Activated T-cell treated with anti-CD3 and anti-CD28 coated beads for 4 hours (primary cell): ENCODE results near the gene EDNRB.
"Not testable (repeated sequence)": the region's sequence is repeated elsewhere in the genome, so short reads cannot be mapped to it uniquely, and the experiment has no call there.

Source experiments
- DNase-seq: peaks from one replicate; pipeline ENCODE4 v3.0.0-alpha.2; 2020

The EDNRB gene

DNA sequence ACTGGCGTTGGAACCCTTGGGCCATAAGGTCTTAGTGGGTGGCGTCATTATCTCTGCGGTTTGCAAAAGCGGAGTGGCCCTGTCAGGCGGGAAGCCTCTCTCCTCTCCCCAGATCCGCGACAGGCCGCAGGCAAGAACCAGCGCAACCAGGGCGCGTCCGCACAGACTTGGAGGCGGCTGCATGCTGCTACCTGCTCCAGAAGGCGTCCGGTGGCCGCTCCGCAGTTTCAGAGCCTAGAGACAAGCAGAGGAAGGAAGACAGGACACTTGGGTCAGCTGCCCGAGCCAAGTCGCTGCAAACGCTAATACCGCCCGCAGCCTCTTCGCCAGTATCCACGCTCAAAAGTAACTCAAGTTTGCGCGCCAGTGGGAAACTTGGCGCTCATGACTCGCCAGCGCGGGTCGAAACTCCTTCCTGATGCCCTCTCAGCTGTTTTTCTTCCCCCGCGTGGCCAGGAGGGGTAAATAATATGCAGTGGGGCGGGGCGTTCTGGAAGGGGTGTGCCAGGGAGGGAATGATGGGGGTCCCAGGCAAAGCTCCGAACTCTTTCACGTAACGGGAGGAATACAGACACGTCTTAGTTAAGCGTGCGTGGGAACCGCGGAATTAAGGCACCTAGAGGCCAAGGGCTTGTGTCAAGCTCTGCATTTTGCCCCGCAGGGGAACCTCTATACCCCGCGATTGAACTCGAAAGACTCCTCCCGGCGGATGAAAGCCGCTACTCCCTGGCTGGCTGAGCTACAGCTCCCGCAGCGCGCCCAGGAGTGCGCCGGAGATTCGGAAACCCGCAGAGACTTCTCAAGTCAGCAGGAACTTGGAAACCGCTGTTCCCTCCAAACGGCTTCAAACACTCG lies at the start of gene EDNRB:
TSS of gene EDNRB (minus strand) at position 441 of the 855 bp plus-strand sequence. CDS start at position 183, 258 bp downstream.
- no peak for DNase-seq

DNA sequence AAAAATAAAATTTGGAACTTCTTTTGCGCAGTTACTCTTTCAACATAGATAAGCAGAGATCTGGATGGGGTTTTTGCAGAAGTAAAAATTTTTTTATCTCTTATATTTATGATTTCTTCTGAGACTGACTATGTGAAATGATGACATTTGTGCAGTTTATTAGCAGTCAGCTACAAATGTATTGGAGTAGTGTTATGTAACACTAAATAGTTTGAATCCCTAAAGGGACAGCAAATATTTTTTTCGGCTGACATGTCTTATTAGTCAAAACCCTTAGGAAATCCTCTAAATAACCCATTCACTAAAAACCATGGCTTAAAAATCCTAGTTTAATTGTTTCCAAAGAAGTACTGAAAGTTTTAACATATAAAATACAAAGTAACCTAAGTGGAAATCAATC lies 48.0 kb upstream of the EDNRB start:
- DNase-seq = no peak

DNA sequence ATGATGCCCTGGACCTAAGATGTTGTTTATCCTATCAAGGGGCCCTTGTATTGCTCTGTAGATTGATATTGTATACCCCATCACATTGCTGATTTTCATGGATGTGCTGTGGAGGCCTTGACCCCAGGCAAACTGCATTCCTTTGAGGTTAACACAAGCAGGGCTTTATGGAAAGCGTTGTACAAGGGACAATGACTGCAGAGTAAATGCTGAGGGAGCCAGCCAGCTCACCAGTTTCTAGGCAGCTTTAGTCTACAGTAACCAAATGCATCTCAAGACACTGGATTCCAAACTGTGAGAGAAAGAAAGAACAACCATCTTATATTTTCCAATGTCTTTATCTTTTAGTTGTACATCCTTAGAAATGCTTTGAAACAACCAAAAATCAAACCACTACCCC lies 34.1 kb upstream of the EDNRB start:
- no peak for DNase-seq

DNA sequence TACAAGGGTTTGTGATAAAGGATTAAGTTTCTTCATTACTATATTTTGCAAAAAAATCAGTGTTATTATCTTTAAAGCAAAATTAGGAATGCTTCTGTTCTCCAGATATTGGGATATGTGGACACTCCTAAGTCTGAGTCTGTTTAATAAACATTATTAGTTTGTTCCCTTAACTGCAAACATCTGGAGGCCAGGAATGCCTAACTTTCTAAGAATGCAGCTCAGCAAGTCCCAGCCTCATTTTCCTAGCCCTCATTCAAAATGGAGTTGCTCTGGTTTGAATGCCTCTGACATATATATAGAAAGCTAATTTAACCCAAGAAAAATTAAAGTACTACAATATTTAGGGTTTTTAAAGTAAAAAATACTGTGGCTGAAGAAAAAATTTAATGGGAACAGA lies 33.6 kb upstream of the EDNRB start:
- DNase-seq = no peak

DNA sequence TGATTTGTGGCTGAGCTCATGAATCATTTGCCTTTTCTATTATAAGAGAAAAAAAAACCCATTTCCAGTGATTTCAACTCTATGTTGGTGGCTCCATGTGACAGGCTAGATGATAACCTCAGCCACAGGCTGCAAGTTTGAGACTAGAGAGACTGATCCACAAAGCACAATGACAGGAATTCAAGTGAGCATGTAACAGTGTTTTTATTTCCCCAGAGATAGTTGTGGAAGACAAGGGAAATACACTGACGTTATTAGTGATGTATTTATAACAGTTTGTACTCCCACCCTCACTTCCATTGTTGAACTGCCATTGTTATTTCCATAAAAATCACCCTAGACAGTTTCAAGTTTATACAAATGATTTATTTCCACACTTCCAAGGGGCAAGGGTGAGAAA lies 27.9 kb upstream of the EDNRB start:
- DNase-seq = no peak

DNA sequence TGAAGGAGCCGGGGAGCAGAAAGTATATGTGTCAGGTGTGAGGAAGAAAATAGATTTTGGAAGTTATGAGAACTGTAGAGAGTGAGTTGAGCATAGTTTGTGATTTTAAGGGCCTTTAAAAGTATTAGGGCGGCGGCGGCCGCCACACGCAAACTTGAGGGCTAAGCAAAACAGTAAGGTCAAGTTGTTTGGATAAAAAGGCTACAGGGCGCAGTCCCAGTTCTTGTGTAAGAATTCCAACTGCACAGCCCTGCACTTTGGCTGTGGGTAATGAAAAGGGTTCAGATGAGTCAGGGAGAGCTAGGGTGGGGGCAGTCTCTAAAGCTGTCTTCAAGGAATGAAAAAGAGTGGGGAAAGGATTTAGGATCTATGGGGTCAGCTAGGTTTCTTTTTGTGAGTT lies 16.4 kb upstream of the EDNRB start:
- not testable (repeated sequence) for DNase-seq

DNA sequence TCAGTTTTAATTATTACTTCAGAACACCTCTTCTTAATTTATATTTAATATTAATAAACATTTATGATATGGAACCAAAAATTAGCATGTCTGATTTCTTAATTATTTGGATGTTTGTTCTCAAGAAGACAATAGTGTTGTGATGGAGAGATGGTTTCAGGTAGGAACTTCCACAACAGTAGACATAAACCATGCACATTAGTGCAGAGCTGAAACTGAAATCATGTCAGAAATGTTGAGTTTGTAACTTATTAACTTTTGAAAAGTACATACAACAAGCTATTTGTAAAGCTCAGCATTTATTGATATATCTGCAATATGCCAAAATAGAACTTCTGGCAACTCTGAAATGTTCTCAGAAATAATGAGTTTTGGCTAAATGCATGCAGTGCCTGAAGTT lies 11.8 kb upstream of the EDNRB start:
- DNase-seq = no peak

DNA sequence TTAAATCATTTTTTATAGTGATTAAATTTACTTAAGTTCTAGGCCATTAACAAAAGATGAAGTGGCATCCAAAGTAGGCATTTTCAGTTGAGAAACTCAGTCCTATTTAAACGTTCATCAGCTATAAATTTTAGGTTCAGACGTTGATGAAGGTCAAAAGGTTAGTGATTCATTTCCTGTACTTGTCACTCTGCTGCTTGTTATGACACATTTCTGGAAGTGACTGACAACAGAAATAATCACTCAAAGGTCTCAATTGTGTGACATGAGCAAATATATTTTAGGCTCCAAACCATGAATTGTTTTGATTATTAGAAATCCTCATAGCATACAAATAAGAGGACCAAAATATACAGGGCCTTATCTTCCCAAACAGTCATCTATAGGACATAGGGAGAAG lies 10.3 kb upstream of the EDNRB start:
- no peak for DNase-seq

DNA sequence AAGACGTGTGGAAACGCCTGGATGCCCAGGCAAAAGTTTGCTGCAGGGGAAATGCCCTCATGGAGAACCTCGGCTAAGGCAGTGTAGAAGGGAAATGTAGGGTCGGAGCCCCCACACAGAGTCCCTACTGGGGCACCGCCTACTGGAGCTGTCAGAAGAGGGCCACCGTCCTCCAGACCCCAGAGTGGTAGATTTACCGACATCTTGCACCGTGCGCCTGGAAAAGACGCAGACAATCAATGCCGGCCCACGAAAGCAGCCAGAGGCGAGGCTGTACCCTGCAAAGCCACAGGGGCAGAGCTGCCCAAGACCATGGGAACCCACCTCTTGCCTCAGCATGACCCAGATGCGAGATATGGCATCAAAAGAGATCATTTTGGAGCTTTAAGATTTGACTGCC lies 7.0 kb upstream of the EDNRB start:
- DNase-seq = no peak

DNA sequence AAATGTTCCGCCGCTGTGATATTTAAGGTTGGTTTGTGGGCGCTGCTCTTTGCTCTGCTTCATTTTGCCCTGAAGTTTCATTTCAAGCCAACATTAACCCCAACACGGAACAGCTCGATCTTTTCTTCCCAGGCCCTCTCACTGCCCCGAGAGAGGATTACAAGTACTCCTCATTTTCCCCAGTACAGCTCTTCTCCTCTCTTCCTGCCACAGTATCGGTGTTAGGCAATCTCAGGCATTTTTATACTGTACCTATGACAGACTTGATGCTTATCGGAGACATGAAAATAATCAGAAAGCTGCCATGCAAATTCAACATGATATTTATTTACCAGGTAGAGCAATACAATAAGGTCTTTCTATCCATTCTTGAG lies 1.3 kb upstream of the EDNRB start:
- no peak for DNase-seq

DNA sequence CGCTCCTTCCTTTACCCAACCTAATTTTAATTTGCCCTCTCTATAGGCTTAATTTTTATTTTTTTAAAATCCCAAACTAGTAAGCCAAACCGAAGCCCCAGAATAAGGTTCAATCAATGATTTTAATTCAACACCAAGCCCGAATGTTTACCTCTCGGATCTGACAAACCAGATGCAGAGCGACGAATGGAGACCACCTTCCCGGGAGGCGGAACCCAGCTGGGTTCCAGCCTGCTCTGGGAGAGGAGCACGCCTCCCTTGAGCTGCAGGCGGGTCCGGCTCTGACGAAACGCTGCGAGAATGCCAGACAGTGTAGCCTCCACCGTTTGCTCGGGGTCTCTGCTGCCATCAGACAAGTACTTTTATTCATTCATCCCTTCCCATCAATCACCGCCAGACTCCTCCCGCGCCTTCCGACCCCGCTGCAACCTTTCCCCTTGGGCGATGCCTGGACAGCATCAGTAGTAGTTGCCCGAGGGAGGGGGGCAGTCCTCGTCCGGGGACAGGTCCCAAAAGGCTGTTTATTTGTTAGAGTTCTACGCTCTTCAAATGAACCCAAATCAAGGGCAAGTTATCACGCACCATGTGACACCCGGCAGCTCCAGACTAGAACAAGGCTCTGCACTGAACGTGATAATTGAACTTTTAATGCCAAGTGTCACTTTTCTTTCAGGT lies 752 bp upstream of the EDNRB start:
- DNase-seq = no peak

DNA sequence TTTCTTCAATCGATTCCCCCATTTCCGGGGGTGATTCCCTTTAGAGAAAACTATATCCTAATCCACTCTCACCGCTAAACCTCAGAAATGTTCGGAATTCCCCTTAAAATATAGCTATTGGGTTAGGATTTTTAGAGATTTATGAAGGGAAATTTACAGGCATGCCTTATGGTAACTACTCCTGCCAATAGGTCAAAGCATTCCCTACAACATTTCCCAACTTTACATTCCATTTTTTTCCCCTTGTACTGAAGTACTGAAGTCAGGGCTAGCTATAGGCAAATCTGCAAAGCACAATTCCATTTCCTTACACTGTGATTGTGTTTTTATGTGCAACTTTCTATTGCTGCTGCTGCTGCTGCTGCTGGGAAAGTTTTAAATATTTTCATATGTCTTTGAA lies 2.1 kb downstream of the EDNRB start:
- no peak for DNase-seq

DNA sequence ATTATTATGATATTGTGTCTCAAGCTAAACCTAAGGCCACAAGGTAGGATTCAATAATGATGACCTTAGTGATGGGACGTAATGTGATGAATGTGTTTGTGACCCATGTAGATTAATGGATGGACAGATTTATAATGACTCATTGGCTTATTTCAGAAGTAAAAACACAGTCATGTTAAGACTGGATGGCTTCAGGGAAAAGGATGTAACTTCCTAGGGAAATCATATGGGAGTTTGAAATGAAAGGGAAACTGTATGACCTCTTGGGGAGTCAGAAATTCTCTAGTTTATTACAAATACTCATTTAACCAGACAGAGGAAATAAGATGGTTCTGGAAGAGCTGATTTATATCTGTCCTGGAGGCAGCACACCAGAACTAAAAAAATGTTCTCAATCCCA lies 2.9 kb downstream of the EDNRB start:
- DNase-seq = no peak

DNA sequence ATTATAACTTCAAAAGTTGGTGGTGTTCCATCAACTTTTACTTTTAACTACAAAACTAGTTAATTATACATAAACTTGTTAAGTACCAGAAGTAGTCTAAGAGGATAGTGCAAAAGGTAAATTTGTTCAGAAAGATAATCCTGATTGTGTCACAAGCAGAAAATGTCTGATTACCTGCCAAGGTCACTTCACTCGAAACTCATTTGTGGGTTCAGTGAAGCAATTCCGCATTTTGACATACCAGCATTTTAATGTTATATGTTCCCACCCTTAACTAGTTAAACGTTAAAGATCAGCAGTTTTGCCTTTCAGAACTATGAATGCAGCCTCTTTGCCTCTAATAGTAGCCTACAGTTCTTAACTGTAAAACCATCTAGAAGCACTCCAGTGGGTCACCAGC lies 5.6 kb downstream of the EDNRB start:
- no peak for DNase-seq

DNA sequence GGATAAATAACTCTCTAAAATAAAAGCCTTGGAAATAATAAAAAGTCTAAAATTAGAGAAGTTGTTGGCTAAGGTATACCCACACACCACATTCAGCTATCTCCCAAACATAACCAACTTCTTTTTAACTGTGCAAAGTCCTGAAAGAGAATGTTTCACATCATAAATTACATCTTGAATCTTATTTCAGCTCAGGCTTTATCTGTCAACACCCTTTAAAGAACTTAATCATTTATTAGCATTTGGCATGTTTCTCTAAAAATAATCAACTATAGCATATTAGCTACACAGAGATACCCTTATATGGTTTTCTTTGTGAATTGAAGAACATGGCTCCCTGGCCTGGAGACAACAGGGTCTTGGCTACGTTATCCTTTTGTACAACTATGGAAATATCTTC lies 6.9 kb downstream of the EDNRB start:
- DNase-seq = no peak

DNA sequence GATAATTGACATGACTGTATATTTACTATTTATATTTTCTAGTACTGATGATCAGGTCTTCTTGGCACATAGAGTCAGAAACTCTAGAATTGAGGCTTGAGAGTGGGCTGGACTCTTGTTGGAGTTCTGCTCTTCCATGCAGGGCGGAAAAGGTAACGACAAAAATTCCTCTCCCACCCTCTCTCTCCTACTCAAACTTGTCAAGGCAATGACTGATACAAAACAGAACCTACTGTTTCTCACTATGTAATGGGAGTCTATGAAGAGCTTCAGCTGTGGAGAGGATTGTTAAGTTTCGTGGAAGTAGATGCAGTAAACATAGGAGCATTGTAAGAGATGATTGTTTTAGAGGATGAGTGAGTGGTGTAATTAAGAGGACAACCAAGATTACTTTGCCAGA lies 8.8 kb downstream of the EDNRB start:
- DNase-seq = no peak

DNA sequence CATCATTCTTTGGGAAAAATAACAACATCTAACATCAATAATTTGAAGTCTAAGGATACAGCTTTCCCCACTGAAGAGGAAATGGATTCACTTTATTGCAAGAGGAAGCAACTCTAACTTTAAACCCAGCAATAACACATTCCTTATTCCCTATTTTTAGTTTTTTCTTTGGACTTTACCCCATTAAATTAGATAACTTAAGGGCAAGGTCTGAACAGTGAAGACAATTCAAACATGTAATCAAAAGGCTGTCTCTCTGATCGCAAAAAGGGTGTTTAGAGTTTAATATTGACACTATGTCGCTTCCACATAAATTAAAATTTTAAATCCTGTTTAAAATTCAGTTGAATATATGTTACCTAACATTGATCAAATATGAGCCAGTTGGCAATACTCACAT lies 10.1 kb downstream of the EDNRB start:
- DNase-seq = no peak

DNA sequence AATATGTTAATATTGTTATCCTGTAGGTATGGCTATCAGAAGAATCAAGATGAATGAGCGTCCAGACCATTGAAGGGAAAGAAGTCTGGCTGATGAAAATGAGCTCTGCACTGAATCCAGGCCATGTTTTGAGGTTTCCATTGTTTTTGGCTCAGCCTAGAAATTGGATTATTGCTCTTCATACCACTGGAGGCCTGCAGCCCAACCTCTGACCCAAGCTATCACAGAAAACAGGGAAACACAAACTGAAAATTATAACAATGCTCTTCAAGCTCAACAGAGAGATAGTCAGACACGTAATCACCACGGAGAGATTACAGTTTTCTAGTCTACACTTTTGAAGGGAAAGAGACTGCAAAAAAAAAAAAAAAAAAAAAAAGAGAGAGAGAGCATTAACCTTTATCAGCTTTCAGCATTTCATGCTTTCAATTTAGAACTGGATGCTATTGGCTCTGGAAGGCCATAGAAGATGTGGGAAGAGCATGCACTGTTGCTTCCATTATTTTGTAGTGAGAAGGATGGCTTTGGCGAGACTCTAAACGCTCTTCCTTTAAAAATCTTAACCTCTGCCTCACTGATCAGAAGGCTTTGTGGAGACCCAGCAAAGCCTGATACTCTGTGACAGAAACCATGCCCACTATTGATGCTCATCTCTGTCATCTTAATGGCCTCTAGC lies 10.8 kb downstream of the EDNRB start:
- DNase-seq = no peak

DNA sequence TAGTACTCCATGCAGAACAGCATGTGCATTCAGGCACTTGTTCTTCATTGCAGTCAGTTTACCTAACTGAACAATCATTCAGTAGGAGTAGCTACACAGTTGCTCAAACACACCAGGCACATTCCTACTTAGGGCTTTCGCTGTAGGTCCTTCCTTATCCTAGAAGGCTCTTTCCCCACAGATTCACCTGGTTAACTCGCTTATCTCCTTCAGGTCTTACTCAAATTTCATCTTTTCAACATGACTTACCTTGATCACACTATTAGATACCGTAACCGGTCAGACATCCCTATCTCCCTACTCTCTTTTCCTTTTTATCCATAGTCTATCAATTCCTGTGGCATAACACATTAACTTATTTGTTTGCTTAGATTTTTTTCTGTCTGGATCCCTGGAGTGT lies 14.6 kb downstream of the EDNRB start:
- DNase-seq = no peak

DNA sequence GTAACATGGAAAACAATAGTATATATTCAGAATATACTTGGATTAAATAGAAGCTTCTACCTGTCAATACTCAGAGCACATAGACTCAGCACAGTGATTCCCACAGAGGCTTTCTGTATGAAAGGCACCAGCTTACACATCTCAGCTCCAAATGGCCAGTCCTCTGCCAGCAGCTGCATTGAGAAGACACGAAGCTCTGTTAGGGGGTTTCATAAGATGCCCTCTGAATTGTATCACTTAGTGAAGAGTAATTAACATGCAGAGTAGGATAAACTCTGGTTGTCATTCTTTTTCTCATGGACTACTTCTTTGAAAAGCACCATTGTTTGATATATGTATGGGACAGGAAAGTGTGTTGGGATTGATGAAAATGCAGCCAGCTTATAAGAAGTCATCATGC lies 15.2 kb downstream of the EDNRB start:
- no peak for DNase-seq

DNA sequence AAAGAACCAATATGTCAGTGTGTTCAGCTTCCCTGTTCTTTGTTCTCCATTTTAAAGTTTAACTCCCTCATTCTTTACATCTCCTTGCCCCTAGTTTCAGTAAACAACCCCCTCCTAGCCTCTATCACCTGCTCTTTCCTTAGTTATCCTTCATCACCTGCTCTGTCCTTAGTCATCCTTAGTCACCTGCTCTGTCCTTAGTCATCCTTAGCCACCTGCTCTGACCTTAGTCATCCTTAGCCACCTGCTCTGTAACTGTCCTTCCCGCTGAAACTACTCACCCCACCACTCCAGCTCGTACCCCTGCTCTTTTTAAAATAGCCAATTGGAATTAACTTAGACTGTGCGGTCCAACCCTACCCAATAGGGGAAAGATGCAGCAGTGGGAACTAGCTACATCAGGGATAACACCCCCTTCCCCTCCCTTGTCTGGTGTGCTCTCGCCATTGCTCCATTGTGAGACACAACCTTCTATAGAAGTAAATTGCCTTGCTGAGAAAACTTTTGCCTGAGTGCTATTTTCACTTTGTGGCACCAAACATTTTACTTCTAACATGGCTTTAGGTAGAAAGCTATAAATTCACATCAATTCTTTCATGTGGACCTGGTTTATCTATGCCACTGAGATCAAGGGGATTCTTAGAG lies 16.2 kb downstream of the EDNRB start:
- DNase-seq = no peak

DNA sequence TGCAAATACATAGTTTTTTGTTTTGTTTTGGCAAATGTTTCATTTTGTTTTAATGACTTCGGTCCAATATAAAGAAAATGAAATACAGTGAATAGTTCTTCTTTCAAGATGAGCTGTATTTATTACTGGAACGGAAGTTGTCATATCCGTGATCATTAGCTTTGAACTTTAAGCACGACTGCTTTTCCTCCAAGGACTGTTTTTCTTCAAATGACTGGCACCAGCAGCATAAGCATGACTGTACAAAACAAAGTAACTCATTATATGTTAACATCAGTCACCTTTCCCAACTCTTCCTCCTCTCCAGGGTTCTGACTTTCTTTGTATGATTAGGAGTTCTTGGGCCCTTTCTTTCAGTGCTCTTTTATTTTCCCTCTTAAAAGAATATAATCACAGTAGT lies 20.5 kb downstream of the EDNRB start:
- DNase-seq = no peak

DNA sequence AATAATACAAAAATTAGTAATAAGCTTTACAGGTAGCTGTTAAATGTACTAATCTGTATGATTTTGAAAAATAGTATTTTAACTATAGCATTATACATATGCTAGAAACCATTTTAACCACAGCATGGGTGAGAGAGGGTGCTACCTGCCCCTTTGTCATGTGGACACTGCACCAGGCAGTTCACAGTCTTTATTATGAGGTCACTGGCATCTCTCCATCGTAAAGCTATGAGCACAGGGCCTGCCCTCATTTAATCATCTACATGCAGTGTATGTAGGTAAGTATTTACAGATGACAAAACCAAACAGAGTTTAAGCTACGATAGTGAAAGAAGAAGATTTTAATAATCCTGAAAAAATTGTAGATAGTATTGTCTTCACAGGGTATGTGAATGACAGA lies 21.7 kb downstream of the EDNRB start:
- DNase-seq = no peak

DNA sequence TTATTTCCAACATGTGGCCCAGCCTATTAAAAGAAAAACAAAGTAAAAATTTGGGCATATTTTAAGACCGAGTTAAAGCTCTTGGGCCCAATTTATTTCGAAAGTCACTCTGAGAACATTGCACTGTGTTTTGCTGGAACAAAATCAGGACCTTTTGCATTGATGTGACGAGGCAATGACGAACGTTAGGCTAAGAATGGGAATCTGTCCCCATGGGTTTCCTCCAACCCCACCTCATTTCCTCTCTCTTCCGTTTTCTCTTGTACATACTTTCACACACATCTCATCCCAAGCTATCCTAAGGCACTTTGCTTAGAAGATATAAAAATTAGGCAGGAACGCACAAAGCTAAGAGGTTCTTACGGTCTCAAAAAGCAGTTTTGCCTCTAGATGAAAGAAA lies 22.1 kb downstream of the EDNRB start:
- no peak for DNase-seq
